HG03175 (cell line): Measurements from ENCODE around the gene SCN3B.

Experiments
- ATAC-seq: cut with Tn5 transposase; IDR thresholded peaks from one replicate; pipeline ENCODE4 v1.9.1; 2021; ENCODE audit warnings: mild to moderate bottlenecking, moderate library complexity; ENCODE audit not compliant: unreplicated experiment

SCN3B gene

GRCh38 chr11:123659311-123659710 is 4.9 kb upstream of the SCN3B start:
- no peak for ATAC-seq

- no peak for ATAC-seq
Observed at GRCh38 chr11:123653827-123654565, 428 bp downstream of the SCN3B start.

GRCh38 chr11:123653483-123653826 is 969 bp downstream of the SCN3B start:
- ATAC-seq = no peak

GRCh38 chr11:123652599-123652998 is 1.8 kb downstream of the SCN3B start:
- ATAC-seq = no peak

DNA sequence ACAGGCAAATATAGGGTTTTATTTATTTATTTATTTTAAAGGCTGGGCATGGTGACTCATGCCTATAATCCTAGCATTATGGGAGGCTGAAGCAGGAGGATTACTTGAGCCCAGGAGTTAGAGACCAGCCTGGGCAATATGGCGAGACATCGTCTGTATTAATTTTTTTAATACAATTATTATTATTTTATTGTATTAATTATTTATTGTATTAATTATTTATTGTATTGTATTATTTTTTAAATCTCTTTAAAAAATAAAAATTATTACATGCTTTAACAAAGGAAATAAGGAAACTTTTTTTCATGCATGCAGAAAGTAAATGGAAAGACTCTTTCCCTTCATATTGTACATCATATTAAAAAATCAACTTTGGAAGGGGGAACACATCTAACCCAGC is 3.5 kb downstream of the SCN3B start:
- no peak for ATAC-seq

DNA sequence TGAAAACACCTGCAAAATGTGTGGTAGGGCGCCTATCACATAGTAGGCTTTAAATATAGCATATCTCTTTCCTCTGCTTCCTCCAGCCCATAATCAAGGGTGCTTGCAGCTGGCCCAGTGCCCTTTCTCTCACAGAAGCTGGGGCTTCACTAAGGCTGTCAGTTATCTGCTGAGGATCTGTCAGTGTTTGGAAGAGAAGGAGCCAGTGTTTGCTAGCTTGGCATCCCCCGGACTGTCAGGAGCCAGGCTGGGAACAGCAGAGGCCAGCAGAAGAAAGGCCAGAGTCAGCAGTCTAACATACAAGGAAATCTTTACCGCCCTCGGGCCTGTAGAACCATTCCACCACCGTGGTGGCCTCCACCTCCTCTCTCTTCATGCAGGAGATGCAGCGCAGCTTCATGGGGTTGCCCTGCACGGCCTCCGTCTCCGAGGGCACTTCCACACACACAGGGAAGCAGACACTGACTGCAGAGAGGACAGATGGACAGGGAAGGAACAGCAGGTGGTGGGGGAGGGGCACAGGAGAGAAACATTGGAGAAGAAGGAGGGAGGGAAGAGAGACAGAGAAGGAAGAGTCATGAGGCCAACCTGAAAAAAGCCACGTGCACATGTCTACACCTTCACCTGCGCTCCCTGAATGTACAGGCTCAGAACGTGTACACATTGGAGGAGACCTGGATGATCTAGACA is 9.0 kb downstream of the SCN3B start:
- ATAC-seq = no peak

GRCh38 chr11:123642435-123642834 is 12.0 kb downstream of the SCN3B start:
- no peak for ATAC-seq

GRCh38 chr11:123641495-123641840 is 13.0 kb downstream of the SCN3B start:
- ATAC-seq = no peak

DNA sequence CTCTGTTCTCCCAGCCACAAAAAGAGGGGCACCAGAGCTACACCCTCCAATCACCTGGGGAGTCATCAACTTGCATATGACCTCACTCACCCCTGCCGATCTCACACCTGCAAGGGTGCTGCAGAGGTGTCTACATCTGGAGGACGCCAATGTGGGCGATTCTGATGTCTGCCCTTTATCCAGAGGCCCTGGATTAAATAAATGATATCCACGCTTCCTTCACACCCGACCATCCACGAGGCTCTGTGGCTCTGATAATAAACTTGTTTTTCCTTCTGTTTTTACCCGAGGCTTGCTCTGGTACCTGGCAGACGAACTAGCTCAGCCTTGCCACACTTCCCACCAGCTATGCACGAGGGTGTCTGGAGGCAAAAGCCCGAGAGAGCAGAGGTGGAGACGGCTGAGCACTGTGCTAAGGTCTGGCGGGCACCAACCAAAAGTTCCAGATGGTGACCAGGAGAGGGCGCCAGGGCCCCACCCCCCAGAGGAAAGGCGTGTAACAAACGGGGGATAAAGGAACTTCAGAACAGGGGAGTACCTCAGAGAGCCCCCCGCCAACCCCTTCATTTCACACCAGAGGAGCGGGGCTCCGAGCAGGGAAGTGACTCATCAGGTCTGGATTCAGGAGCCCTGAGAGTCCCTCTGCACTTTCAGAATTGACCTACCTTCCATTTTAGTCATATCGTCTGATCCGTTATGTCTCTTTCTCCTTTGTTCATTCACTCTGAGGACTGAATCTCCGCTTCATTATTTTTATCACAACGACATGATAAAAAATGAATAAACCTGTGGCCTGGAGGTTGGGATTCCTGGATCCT is 13.5 kb downstream of the SCN3B start:
- peak; percentile 76 for ATAC-seq

- ATAC-seq = no peak
Observed at GRCh38 chr11:123640029-123640428, 14.4 kb downstream of the SCN3B start.

- ATAC-seq = no peak
Observed at GRCh38 chr11:123630126-123630608, 24.3 kb downstream of the SCN3B start.

- ATAC-seq = no peak
Observed at GRCh38 chr11:123628936-123629683, 25.3 kb downstream of the SCN3B start.

DNA sequence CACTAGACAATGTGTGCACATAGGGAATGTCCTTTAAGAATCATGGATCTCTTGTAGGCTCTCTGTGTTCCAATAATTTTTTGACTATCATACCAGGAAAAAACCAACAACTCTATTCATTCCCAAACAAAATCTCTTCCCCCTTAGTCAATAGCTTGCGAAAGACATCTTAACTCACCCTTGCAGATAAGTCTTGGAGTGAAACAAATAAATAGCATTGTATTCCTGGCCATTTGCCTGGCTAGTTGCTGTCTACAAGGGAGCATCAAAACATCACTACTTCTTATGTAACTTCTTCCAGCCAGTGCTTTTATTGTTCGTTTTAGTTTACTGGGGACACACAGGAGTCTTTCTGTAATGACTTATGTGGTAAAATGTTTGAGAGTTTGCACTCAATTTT is 29.4 kb downstream of the SCN3B start:
- ATAC-seq = no peak

GRCh38 chr11:123622576-123622975 is 31.8 kb downstream of the SCN3B start:
- ATAC-seq = no peak

- ATAC-seq = no peak
Observed at GRCh38 chr11:123616505-123617198, 37.8 kb downstream of the SCN3B start.

DNA sequence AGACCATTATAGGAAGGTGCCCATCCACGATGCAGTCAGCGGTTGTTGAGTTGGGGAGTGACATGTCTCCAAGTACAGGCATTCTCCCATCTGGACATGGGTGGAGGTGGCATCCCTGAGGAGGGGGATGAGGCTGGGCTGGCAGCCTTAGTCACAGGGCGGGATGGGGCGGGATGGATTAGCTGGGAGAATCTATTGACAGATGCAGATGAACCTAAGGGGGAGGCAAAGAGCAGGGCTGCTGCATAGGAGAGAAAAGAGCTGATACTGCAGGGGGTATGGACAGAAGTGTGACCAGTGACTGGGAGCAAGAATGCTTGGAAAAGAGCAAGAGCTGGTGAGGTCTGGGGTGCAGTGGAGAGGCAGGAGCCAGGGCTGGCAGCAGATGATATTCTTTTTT is 42.7 kb downstream of the SCN3B start:
- no peak for ATAC-seq

DNA sequence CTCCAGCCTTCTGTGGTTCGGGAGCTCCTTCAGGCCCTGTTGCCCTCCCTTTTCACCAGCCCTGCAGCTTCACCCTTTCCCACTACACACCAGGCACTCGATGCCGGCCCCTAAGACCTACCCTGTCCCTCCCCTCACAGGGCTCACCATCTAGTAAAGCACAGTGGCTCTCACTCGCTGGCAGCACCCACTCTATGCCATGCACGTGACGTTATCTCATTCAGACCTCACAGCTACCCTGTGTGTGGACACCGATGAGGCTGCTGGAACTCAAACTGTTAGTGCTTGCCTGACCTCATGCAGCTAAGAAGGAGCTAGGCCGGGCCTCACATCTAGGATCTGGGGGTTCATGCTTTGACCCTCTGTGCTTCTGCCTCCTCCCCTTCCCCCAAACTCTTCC is 45.5 kb downstream of the SCN3B start:
- no peak for ATAC-seq

DNA sequence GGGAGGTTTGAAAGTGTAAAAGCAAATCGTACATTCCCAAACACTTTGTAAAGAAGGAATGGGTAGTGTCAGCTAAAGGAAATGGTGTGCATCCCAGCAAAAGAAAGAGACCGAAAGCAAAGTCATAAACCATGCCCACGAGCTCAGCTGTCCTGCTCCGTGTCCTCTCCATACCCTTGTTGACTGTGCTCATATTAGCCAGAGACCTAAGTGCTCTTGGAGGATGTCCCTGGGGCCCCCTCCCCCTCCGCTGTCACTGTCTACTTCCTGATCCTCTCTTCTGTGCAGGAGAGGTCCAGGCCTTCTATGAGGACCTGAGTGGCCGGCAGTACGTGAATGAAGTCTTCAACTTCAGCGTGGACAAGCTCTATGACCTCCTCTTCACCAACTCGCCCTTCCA is 46.1 kb downstream of the SCN3B start:
- no peak for ATAC-seq

- ATAC-seq = no peak
Observed at GRCh38 chr11:123607781-123608180, 46.6 kb downstream of the SCN3B start.

- ATAC-seq = no peak
Observed at GRCh38 chr11:123603666-123604065, 50.8 kb downstream of the SCN3B start.

GRCh38 chr11:123601743-123602142 is 52.7 kb downstream of the SCN3B start:
- ATAC-seq = no peak
